ENCODE measurements around the gene SIAH1. TPM values are rescaled to one million over a fixed set of nuclear protein-coding genes. Genes with fewer than 3 reads are reported as not detected.
"Not testable (repeated sequence)": the region's sequence is repeated elsewhere in the genome, so short reads cannot be mapped to it uniquely, and the experiment has no call there.

Gene SIAH1
- 36.8 and 37.5 TPM in 2 replicates for total RNA-seq (2014; rRNA removed; shearing (Covaris generic))

DNA sequence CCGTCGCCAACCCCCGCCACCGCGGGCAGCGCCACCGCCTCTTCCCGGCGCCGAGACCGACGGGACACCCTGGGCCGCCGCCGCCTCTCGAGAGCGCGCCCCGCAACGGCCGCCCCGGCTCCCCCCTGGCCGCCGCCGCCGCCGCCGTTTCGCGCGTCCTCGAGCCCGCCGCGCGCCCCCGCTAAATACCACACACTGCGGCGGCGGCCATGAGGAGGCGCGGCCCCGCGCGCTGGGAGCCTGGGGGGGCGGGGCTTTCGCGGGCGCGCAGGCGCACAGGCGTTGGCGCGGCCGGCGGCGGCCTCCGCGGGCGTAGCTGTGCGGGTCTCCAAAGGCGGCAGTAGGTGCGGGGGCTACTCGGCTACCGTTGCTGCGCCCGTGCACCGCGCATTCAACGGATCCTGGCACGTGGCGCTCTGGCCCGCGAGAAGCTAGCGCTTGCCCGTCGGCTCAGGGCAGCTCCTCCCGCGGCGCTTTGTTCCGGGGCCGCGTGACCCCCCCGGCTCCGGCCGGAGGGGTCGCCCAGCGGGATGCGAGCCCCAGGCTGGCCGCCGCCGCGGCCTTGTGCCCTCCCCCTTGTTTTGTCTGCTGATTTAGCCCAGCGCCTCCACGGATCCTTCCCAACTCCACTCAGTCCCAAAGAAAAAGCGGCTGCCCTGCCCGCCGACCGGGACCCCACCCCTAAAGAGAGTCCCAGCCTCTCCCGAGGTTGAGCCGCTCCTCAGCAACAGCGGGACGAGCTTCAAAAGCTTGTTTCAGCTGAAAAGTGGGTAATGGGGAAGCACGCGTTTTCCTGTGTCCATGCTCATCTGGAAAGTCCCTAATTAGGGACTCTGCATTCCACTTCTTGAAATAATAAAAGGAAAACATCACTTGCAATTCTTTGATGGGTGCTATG, at the start of gene SIAH1:
Gene SIAH1 (minus strand): TSS at position 161 of the 898 bp plus-strand sequence. CDS start 22,985 bp downstream, outside the sequence.
- Histone ChIP-seq H3K36me3 (replicated peaks; ENCODE audit: control insufficient read depth, insufficient read depth, low read length) (no peaks in the 10 kb centered on the region), H3K27me3 (ENCODE audit: control insufficient read depth, insufficient read depth, low read length) (no peaks in the 10 kb centered on the region)
- DNase-seq, result peak; percentile 97

DNA sequence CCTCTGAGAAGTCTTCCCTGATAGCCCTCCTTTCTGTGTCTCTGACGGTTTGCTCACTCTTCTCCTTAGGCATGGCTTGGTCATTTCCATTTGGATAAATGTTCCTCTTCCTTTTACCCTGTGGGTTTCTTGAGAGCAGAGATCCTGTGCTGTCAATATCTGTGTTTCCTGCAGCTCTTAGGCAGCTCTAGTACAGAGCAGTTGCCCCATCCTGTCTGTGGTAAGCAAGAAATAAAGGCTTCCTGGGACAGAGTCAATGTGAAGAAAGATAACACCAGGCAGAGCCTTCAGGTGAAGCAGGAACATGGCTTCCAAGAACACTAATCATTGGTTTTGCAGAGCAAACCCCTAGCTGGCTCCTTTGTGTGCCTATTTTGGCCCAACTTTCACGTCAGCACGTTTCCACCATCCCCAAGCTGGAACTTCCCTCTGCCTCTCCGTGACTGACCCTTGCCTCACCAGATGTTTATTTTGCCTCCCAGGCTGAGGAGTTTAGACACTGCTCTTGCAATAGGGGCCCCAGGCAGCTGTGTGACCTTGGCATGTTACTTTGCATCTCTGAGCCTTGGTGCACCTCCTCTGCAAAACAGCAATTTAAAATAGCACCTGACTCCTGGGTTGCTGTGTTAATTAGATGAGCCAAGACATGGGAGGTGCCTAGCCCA, 49.6 kb upstream of the SIAH1 start:
- Histone ChIP-seq H3K36me3 (replicated peaks; ENCODE audit: control insufficient read depth, insufficient read depth, low read length) (no peaks in the 10 kb centered on the region), H3K4me3 (ENCODE audit: insufficient read depth, low read depth, low read length) (no peak overlapping the region), H3K27me3 (ENCODE audit: control insufficient read depth, insufficient read depth, low read length) (no peaks in the 10 kb centered on the region)
- no peak for DNase-seq

More for the DNA sequence above, at the start of gene SIAH1:
- H3K4me3 ChIP-seq (ENCODE audit: insufficient read depth, low read depth, low read length), result peak within 1 kb of the TSS; percentile 76

GRCh38 chr16:48433850-48434530, 48.8 kb upstream of the SIAH1 start:
- DNase-seq, result no peak
- Histone ChIP-seq H3K4me3 (ENCODE audit: insufficient read depth, low read depth, low read length) (no peak overlapping the region), H3K27me3 (ENCODE audit: control insufficient read depth, insufficient read depth, low read length) (no peaks in the 10 kb centered on the region), H3K36me3 (replicated peaks; ENCODE audit: control insufficient read depth, insufficient read depth, low read length) (no peaks in the 10 kb centered on the region)

DNA sequence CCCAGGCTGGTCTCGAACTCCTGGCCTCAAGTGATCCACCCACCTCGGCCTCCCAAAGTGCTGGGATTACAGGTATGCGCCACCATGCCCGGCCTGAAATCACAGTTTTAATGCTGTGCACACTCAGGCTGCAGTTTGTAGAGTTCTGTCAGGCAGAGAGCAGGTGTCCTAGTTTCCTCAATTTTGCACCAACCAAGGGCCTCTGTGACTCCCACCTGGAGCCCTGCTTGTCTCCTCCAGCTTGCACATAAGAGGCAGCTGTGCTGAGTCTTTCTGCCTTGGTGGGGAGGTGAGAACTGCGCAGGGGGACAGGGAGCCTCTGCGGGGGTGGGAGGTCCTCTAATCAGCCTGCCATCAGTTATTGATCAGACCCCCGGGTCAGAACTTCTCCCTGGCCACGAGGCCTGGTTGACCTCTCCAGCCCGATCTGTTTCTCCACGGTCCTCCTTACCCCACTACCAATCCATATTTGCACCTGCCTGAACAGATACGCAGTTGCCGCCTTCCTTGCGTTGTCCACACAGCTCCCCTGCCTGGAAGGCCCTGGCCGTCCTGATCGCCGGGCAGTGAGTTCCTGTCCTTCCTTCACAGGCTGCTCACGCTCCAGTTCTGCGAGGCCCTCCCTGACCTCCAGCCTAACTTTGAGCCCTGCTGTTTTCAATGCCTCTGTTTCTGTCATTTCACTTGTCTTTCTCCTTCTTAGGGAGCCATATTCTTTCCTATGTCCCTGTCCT, 48.1 kb upstream of the SIAH1 start:
- Histone ChIP-seq H3K36me3 (replicated peaks; ENCODE audit: control insufficient read depth, insufficient read depth, low read length) (no peaks in the 10 kb centered on the region), H3K27me3 (ENCODE audit: control insufficient read depth, insufficient read depth, low read length) (no peaks in the 10 kb centered on the region), H3K4me3 (ENCODE audit: insufficient read depth, low read depth, low read length) (no peak overlapping the region)
- no peak for DNase-seq

- H3K36me3 ChIP-seq (replicated peaks; ENCODE audit: control insufficient read depth, insufficient read depth, low read length), result no peaks in the 10 kb centered on the region
- no peaks in the 10 kb centered on the region for H3K27me3 ChIP-seq (ENCODE audit: control insufficient read depth, insufficient read depth, low read length)
- no peak overlapping the region for H3K4me3 ChIP-seq (ENCODE audit: insufficient read depth, low read depth, low read length)
- peak; percentile 24 for DNase-seq
Measured at GRCh38 chr16:48432136-48432535, 46.9 kb upstream of the SIAH1 start.

GRCh38 chr16:48430890-48431289, 45.7 kb upstream of the SIAH1 start:
- Histone ChIP-seq H3K4me3 (ENCODE audit: insufficient read depth, low read depth, low read length) (no peak overlapping the region), H3K36me3 (replicated peaks; ENCODE audit: control insufficient read depth, insufficient read depth, low read length) (no peaks in the 10 kb centered on the region), H3K27me3 (ENCODE audit: control insufficient read depth, insufficient read depth, low read length) (no peaks in the 10 kb centered on the region)
- no peak for DNase-seq

- DNase-seq, result no peak
- Histone ChIP-seq H3K36me3 (replicated peaks; ENCODE audit: control insufficient read depth, insufficient read depth, low read length) (no peaks in the 10 kb centered on the region), H3K4me3 (ENCODE audit: insufficient read depth, low read depth, low read length) (no peak overlapping the region), H3K27me3 (ENCODE audit: control insufficient read depth, insufficient read depth, low read length) (no peaks in the 10 kb centered on the region)
Measured at GRCh38 chr16:48426244-48427141, 41.3 kb upstream of the SIAH1 start.

DNA sequence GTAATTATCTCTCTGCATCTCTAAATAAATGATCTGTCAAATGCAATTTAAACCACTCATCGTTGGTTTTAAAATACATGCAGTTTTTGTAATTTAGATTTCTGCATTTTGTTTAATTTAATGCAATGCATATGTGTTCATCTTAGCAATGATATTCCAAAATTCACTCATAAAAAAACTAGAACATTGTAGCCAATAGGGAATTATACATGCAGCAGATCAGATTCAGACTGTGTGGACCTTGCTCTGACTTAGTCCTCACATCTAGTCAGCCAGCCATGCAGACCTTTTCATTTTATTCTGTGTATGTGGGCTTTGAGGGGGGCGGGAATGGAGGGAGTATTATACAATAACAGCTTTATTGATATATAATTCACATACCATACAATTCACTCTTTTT, 37.3 kb upstream of the SIAH1 start:
- no peak for DNase-seq
- Histone ChIP-seq H3K4me3 (ENCODE audit: insufficient read depth, low read depth, low read length) (no peak overlapping the region), H3K27me3 (ENCODE audit: control insufficient read depth, insufficient read depth, low read length) (no peaks in the 10 kb centered on the region), H3K36me3 (replicated peaks; ENCODE audit: control insufficient read depth, insufficient read depth, low read length) (no peaks in the 10 kb centered on the region)

- no peak for DNase-seq
- no peaks in the 10 kb centered on the region for H3K27me3 ChIP-seq (ENCODE audit: control insufficient read depth, insufficient read depth, low read length)
- no peaks in the 10 kb centered on the region for H3K36me3 ChIP-seq (replicated peaks; ENCODE audit: control insufficient read depth, insufficient read depth, low read length)
Measured at GRCh38 chr16:48421741-48422140, 36.5 kb upstream of the SIAH1 start.

GRCh38 chr16:48420437-48420836, 35.2 kb upstream of the SIAH1 start:
- DNase-seq, result no peak
- Histone ChIP-seq H3K4me3 (ENCODE audit: insufficient read depth, low read depth, low read length) (no peak overlapping the region), H3K36me3 (replicated peaks; ENCODE audit: control insufficient read depth, insufficient read depth, low read length) (no peaks in the 10 kb centered on the region)

More at GRCh38 chr16:48421741-48422140, 36.5 kb upstream of the SIAH1 start:
- no peak overlapping the region for H3K4me3 ChIP-seq (ENCODE audit: insufficient read depth, low read depth, low read length)

GRCh38 chr16:48416617-48417016, 31.4 kb upstream of the SIAH1 start:
- not testable (repeated sequence) for H3K36me3 ChIP-seq (replicated peaks; ENCODE audit: control insufficient read depth, insufficient read depth, low read length)

More at GRCh38 chr16:48420437-48420836, 35.2 kb upstream of the SIAH1 start:
- H3K27me3 ChIP-seq (ENCODE audit: control insufficient read depth, insufficient read depth, low read length), result no peaks in the 10 kb centered on the region

DNA sequence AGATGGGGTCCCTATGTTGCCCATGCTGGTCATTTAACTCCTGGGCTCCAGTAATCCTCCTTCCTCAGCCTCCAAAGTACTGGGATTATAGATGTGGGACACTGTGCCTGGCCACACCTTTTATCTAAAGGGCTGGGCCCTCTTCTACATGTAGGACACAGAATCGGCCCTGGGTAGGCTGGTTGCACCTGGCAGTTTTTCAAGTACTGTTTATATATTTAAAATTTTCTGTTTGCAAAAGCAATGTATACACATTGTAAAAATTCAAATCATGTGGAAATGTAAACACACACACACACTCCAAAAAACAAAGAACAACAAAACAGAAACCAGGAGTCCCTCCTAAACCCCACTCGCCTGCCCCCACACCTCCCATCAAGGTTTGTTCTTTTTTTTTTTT, 28.1 kb upstream of the SIAH1 start:
- DNase-seq, result no peak
- Histone ChIP-seq H3K36me3 (replicated peaks; ENCODE audit: control insufficient read depth, insufficient read depth, low read length) (no peaks in the 10 kb centered on the region), H3K4me3 (ENCODE audit: insufficient read depth, low read depth, low read length) (no peak overlapping the region), H3K27me3 (ENCODE audit: control insufficient read depth, insufficient read depth, low read length) (no peaks in the 10 kb centered on the region)

More at GRCh38 chr16:48416617-48417016, 31.4 kb upstream of the SIAH1 start:
- not testable (repeated sequence) for DNase-seq; H3K4me3 ChIP-seq (ENCODE audit: insufficient read depth, low read depth, low read length); H3K27me3 ChIP-seq (ENCODE audit: control insufficient read depth, insufficient read depth, low read length)

DNA sequence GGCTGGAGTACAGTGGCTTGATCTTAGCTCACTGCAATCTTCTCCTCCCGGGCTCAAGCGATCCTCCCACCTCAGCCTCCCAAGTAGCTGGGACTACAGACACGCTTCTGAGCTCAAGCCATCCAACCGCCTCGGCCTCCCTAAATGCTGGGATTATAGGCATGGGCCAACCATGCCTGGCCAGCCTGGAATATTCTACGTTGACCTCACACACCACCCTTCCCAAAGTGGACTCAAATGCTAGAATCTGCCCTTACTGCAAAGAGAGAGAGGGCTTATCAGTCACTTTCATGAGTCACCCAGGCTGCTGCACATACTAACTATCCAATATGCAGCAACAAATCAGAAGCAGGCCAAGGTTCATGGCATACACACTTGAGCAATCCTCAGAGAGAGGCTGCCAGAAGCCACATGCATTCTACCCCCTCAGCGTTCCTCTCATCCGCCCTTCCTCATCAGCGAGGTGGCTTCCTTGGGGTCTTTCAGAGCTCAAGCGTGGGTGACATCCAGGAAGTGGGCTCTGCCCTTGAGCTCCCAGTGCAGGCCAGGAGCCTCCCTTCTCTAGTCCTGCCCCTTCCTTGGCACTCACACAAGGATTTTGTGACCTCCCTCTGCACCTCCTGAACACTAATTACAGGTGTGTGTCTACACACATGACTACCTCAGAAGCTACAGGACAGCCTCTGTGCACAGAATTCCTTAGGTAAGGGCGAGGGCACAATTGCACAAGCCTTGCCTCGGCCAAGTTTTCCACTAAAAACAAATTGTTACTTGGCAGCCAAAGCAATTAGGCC, 24.8 kb upstream of the SIAH1 start:
- Histone ChIP-seq H3K36me3 (replicated peaks; ENCODE audit: control insufficient read depth, insufficient read depth, low read length) (no peaks in the 10 kb centered on the region), H3K27me3 (ENCODE audit: control insufficient read depth, insufficient read depth, low read length) (no peaks in the 10 kb centered on the region), H3K4me3 (ENCODE audit: insufficient read depth, low read depth, low read length) (no peak overlapping the region)
- no peak for DNase-seq

Data from H7 (cell line).